Glutamatergic neuron (in vitro differentiated cells): ENCODE results near the gene PLPP4. TPM values are rescaled to one million over a fixed set of nuclear protein-coding genes. Genes with fewer than 3 reads are reported as not detected.

Experiments
- DNase-seq: peaks from one replicate; pipeline ENCODE4 v3.0.0; 2022
- H3K27ac Mint-ChIP-seq: one replicate; pipeline ENCODE4 v1.8.0; 2020; ENCODE audit warnings: mild to moderate bottlenecking, mixed read lengths, inconsistent platforms; ENCODE audit not compliant: unreplicated experiment
- H3K27me3 Mint-ChIP-seq: one replicate; pipeline ENCODE4 v1.8.0; 2020; ENCODE audit warnings: mild to moderate bottlenecking, moderate library complexity, mixed read lengths, inconsistent platforms; ENCODE audit not compliant: unreplicated experiment
- H3K36me3 Mint-ChIP-seq: one replicate; pipeline ENCODE4 v1.8.0; 2020; ENCODE audit warnings: mild to moderate bottlenecking, mixed read lengths, inconsistent platforms; ENCODE audit not compliant: unreplicated experiment
- H3K4me1 Mint-ChIP-seq: one replicate; pipeline ENCODE4 v1.8.0; 2020; ENCODE audit warnings: mild to moderate bottlenecking, low read depth, mixed read lengths, inconsistent platforms; ENCODE audit not compliant: unreplicated experiment
- H3K4me3 Mint-ChIP-seq: one replicate; pipeline ENCODE4 v1.8.0; 2020; ENCODE audit warnings: mild to moderate bottlenecking, mixed read lengths, inconsistent platforms; ENCODE audit not compliant: unreplicated experiment
- H3K9me3 Mint-ChIP-seq: one replicate; pipeline ENCODE4 v1.8.0; 2020; ENCODE audit warnings: mild to moderate bottlenecking, moderate library complexity, mixed read lengths, inconsistent platforms; ENCODE audit not compliant: unreplicated experiment
- total RNA-seq: library from RNA; stranded (reverse); fragmentation: NEBNext Ultra II Directional; extraction: Animal tissue kit (Norgen Biotek cat#: 25700); gene quantifications from one replicate; pipeline ENCODE4 v1.2.1, GENCODE V29; 2021; ENCODE audit not compliant: unreplicated experiment
- TF ChIP-seq, protein P1 (sequence below): fragments of 200-600 bp; sonication (generic); IDR thresholded peaks from one replicate; pipeline ENCODE4 v1.5.0; 2021; ENCODE audit not compliant: partially characterized antibody, unreplicated experiment

Gene PLPP4
- total RNA-seq, 1 donor from 2014 or later, result 2.6 TPM

DNA sequence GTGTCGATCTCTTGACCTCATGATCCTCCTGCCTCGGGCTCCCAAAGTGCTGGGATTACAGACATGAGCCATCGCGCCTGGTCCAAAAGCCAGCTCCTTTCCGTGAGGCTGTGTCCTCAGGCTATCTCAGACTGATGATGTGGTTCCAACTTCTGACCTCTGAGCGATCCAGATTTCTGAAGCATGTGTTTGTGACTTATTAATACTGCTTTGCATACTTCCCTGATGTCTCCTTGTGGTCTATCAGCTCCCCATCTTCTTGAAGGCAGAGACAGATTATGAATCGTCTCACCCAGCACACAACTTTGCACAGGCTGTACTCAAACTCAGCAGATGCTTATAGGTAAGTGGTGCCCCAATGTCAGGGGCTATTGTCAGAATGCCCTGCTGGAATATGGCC, 2.0 kb upstream of the PLPP4 start:
- peaks cover 18% of the 10 kb centered on the region for H3K4me1 Mint-ChIP-seq

DNA sequence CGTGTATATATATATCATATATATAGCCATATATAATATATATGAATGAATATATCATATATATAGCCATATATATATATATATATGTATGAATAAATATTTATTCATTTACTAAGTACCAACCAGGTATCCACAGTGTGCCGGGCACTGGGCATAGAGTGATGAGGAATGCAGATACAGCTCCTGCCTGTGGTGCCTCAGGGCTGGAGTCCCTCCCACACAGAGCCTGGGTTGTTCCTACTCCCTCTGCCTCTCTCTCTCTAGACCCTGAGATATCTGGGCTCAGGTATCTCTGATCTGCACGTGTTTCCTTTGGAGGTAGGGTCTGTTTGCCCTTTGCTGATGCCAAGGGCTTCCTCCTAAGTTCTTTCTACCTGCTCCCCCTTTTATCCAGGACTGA, 1.4 kb upstream of the PLPP4 start:
- DNase-seq, result no peak
- peaks cover 18% of the 10 kb centered on the region for H3K4me1 Mint-ChIP-seq
- H3K9me3 Mint-ChIP-seq, result peaks cover 5% of the 10 kb centered on the region
- peaks cover 10% of the 10 kb centered on the region for H3K27me3 Mint-ChIP-seq
- peaks cover 3% of the 10 kb centered on the region for H3K36me3 Mint-ChIP-seq
- H3K27ac Mint-ChIP-seq, result no peak overlapping the region
- peak overlapping the region; percentile 97 for H3K4me3 Mint-ChIP-seq
- TF ChIP-seq, protein P1, sequence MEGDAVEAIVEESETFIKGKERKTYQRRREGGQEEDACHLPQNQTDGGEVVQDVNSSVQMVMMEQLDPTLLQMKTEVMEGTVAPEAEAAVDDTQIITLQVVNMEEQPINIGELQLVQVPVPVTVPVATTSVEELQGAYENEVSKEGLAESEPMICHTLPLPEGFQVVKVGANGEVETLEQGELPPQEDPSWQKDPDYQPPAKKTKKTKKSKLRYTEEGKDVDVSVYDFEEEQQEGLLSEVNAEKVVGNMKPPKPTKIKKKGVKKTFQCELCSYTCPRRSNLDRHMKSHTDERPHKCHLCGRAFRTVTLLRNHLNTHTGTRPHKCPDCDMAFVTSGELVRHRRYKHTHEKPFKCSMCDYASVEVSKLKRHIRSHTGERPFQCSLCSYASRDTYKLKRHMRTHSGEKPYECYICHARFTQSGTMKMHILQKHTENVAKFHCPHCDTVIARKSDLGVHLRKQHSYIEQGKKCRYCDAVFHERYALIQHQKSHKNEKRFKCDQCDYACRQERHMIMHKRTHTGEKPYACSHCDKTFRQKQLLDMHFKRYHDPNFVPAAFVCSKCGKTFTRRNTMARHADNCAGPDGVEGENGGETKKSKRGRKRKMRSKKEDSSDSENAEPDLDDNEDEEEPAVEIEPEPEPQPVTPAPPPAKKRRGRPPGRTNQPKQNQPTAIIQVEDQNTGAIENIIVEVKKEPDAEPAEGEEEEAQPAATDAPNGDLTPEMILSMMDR, result no peak

More for the DNA sequence above, 2.0 kb upstream of the PLPP4 start:
- peaks cover 10% of the 10 kb centered on the region for H3K27me3 Mint-ChIP-seq
- H3K9me3 Mint-ChIP-seq, result peaks cover 5% of the 10 kb centered on the region
- DNase-seq, result no peak
- H3K4me3 Mint-ChIP-seq, result no peak overlapping the region
- TF ChIP-seq, protein P1, result no peak
- no peak overlapping the region for H3K27ac Mint-ChIP-seq
- no peaks in the 10 kb centered on the region for H3K36me3 Mint-ChIP-seq

DNA sequence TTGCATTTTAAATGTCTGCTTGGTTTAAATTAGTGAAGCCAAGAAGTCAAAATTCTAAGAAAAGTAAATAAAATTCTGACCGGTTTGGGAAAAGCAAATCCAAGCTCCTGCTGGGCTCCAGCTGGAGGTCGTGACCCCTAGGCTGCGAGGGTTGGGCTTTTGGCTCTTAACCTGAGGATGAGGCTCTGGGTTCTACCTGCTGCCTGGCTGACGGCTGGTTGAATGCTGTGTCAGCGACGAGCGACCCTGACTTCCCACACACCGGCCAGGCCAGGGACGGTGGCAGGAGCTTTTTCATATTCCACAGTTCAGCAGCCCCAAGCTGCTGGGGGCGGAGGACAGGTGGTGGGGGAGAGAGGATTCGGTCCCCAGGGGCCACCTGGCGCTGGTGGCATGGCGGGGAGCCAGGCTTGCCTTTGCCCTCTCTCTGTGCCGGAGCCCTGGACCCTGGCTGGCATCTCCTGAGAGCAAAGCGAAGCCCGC, 843 bp upstream of the PLPP4 start:
- H3K4me3 Mint-ChIP-seq, result peak overlapping the region; percentile 97
- no peak overlapping the region for H3K27ac Mint-ChIP-seq
- peaks cover 5% of the 10 kb centered on the region for H3K9me3 Mint-ChIP-seq
- peaks cover 6% of the 10 kb centered on the region for H3K36me3 Mint-ChIP-seq
- TF ChIP-seq, protein P1, result no peak
- no peak for DNase-seq
- peaks cover 10% of the 10 kb centered on the region for H3K27me3 Mint-ChIP-seq
- peaks cover 18% of the 10 kb centered on the region for H3K4me1 Mint-ChIP-seq

DNA sequence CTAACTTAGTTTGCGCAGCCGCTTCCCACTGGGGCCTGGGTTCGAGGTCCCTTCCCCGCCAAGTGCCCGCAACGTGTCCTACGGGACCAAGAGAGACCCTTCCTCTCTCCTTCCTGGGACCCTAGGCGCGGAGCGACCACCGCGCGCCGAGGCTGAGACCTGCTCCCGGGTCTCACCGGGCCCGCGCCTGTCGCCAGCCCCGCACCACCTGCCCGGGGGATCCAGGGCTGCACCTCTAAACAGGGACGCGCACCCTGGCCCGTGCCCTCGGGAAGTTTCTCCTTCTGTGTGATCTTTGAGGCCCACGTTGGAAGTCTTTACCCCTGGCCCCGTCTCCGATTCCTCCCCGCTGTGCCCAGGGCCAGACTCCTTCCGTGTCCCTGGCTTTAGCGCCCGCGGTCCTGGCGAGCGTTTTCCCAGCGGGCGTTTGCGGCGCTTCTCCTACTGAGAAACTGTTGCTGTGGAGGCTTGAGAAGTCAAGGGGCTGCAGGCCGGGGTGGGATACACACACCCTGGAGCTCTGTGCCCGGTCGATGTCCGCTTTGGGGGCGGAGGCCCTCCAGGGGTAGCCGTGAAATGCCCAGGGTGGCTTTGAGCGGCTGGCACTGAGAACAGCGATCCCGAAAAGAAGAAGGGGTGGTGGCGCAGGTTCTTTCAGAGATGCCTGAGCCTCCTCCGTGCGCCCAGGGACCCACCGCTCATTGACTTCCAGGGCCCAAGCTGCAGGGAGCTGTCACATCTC, 575 bp downstream of the PLPP4 start:
- DNase-seq, result no peak
- Mint-ChIP-seq H3K27me3 (peaks cover 10% of the 10 kb centered on the region), H3K36me3 (peaks cover 6% of the 10 kb centered on the region), H3K4me3 (peak overlapping the region; percentile 84), H3K4me1 (peaks cover 14% of the 10 kb centered on the region), H3K9me3 (peaks cover 5% of the 10 kb centered on the region), H3K27ac (no peak overlapping the region)
- TF ChIP-seq, protein P1, result no peak

DNA sequence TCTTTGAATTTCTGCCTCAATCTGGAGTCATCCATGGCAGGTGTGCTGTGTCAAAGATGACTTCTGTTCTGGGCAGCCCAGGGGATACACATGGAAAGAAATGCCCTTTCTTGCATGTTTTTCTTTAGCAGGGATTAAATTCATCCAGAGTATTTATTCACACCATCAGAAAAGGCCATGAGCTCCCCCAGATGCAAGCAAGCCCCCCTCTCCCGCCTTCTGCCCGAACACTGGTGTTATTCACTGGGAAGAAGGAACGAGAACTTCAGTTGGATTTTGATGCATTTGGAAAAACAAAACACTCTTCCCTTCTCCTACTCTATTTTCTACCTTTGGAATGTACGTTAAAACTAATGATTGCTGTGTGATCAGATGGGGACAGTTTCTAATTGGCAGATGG, 1.4 kb downstream of the PLPP4 start:
- DNase-seq, result no peak
- peaks cover 6% of the 10 kb centered on the region for H3K36me3 Mint-ChIP-seq
- H3K27me3 Mint-ChIP-seq, result peaks cover 10% of the 10 kb centered on the region
- H3K27ac Mint-ChIP-seq, result peak overlapping the region; percentile 1
- peaks cover 5% of the 10 kb centered on the region for H3K9me3 Mint-ChIP-seq
- TF ChIP-seq, protein P1, result no peak
- peak overlapping the region; percentile 84 for H3K4me3 Mint-ChIP-seq
- H3K4me1 Mint-ChIP-seq, result peaks cover 13% of the 10 kb centered on the region
